AG09319 (cell line): Measurements from ENCODE around the gene TRPM2.

ENCODE experiments used
- DNase-seq: peaks from one replicate; pipeline ENCODE4 v3.0.0-alpha.2; 2010; ENCODE audit warnings: low read depth; ENCODE audit errors: extremely low read depth
- CTCF ChIP-seq: IDR thresholded peaks from 2 replicates; pipeline ENCODE4 v1.5.1; 2011; ENCODE audit warnings: low read depth, mild to moderate bottlenecking, inconsistent platforms, low read length, moderate library complexity

TRPM2 gene

GRCh38 chr21:44345495-44345894 lies 7.9 kb upstream of the TRPM2 start:
- no peak for TF ChIP-seq CTCF
- DNase-seq, result no peak

DNA sequence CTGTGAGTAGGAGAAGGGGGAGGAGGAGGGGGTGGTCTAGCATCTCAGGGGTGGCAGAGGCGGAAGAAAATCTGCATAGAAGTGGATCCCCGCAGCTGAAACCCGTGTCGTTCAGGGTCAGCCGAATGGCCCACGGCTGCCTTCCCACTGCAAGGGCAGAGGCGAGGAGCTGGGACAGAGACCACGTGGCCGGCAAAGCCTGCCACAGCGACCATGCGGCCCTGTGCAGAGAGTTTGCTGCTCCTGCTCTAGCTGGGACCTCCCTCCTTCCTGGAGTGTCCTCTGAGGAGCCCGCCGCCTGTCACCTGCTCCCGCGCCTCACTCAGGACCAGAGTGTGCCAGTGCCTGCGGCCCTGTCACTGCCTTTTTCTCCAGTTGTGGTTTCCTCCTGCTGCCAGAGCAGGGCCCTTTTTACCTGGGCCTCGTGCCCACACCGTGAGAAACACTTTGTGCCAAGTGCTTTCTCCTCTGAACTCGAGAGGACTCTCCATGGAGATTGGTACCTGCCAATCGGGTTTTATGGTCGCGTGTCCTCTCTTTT lies 5.4 kb upstream of the TRPM2 start:
- no peak for DNase-seq
- no peak for TF ChIP-seq CTCF

DNA sequence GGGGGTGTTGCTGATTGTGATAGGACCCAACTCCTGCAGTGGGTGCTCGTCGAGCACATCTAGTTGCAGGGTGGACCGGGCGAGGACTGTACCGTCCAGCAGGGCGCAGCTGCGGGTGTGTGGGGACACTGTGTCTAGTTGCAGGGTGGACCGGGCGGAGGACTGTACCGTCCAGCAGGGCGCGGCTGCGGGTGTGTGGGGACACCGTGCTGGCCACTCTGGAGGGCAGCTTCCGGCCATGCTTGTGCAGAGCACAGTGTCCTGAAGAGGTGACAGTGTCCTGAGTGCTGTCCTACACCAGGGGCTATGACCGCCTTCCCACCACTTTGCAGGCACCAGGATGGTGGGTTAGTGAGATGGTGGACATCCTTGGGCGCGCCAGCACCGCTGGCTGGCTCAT lies 4.6 kb upstream of the TRPM2 start:
- DNase-seq, result no peak
- no peak for TF ChIP-seq CTCF

DNA sequence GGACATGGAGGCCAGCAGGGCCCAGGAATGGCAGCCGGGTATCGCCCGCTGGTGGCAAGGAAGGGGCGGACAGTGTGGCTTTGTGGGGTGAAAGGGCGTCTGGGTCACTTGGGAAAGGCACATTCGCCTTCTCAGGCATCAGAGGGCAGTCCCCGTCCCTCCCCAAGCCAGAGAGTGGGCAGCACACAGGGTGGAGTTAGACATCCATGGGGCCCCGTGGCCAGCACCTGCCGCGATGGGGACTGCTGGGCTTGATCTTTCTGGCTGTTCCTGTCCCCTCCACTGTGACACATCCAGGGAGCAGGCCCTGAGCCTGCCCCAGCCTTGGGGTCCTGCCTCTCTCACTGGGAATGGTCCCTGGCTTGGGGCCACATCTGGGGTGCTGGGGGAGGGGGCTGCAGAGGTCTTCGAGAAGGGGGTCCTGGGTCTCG lies 4.0 kb upstream of the TRPM2 start:
- no peak for DNase-seq
- no peak for TF ChIP-seq CTCF

- no peak for TF ChIP-seq CTCF
- no peak for DNase-seq
Measured at GRCh38 chr21:44349847-44350772, 3.3 kb upstream of the TRPM2 start.

GRCh38 chr21:44350773-44351481 lies 2.5 kb upstream of the TRPM2 start:
- no peak for TF ChIP-seq CTCF
- no peak for DNase-seq
